Caco-2 (cell line): ENCODE results near the gene GRAMD2B. TPM values are rescaled to one million over a fixed set of nuclear protein-coding genes. Genes with fewer than 3 reads are reported as not detected.

Experiments
- BruUV-seq: library from RNA; stranded (reverse); fragments of 400-500 nt; replicated peaks from 2 replicates; lab custom pipeline; 2021; lab: Mats Ljungman, UMichigan
- CTCF ChIA-PET: fragments of 300-600 bp; sonication (Branson Sonifier 250); formaldehyde crosslinking; loops from one replicate; lab custom pipeline; 2022; ENCODE audit warnings: antibody characterized with exemption; lab: Charles Lee
- POLR2A ChIA-PET: fragments of 300-600 bp; sonication (Branson Sonifier 250); formaldehyde crosslinking; loops from one replicate; lab custom pipeline; 2022; ENCODE audit warnings: antibody characterized with exemption; lab: Charles Lee
- DNase-seq, 2 experiments: peaks; one replicate each; pipeline versions ENCODE4 v3.0.0 to v3.0.0-alpha.2; 2020 to 2022
- H3K27me3 ChIP-seq: replicated peaks from 2 replicates; pipeline ENCODE4 v1.6.0; 2011; ENCODE audit warnings: low read length; ENCODE audit not compliant: control insufficient read depth, insufficient read depth
- H3K36me3 ChIP-seq: 2 replicates; pipeline ENCODE4 v1.5.1; 2011; ENCODE audit warnings: low read length; ENCODE audit not compliant: control insufficient read depth, insufficient read depth
- H3K4me1 ChIP-seq: fragments of 250-450 bp; sonication (Bioruptor Pico); 2 replicates; pipeline ENCODE4 v1.5.1; 2020; ENCODE audit warnings: mild to moderate bottlenecking
- H3K4me3 ChIP-seq: 2 replicates; pipeline ENCODE4 v1.5.1; 2011; ENCODE audit warnings: low read depth, mild to moderate bottlenecking, control low read depth, low read length
- H3K9me3 ChIP-seq: fragments of 250-450 bp; sonication (Bioruptor Pico); 2 replicates; pipeline ENCODE4 v1.5.1; 2020; ENCODE audit warnings: mild to moderate bottlenecking, moderate library complexity
- H3K27ac Mint-ChIP-seq: one replicate; pipeline ENCODE4 v1.8.0; 2022; ENCODE audit warnings: mixed read lengths; ENCODE audit not compliant: unreplicated experiment
- H3K27me3 Mint-ChIP-seq: one replicate; pipeline ENCODE4 v1.8.0; 2022; ENCODE audit warnings: mixed read lengths; ENCODE audit not compliant: insufficient read depth, unreplicated experiment
- H3K36me3 Mint-ChIP-seq: one replicate; pipeline ENCODE4 v1.8.0; 2022; ENCODE audit warnings: mild to moderate bottlenecking, mixed read lengths; ENCODE audit not compliant: insufficient read depth, unreplicated experiment
- H3K4me1 Mint-ChIP-seq: one replicate; pipeline ENCODE4 v1.8.0; 2022; ENCODE audit warnings: low read depth, mixed read lengths; ENCODE audit not compliant: unreplicated experiment
- H3K4me3 Mint-ChIP-seq: one replicate; pipeline ENCODE4 v1.8.0; 2022; ENCODE audit warnings: mild to moderate bottlenecking, moderate library complexity, mixed read lengths; ENCODE audit not compliant: unreplicated experiment
- H3K9me3 Mint-ChIP-seq: one replicate; pipeline ENCODE4 v1.8.0; 2022; ENCODE audit warnings: mixed read lengths; ENCODE audit not compliant: unreplicated experiment
- CTCF ChIP-seq, 2 experiments: fragments of 200-600 bp in 1 of 2; IDR thresholded peaks; 1 replicate in 1 of 2; 2 replicates in 1 of 2; pipeline versions ENCODE4 v1.5.1 to v1.8.0; 2011 to 2022; ENCODE audit warnings: antibody characterized with exemption in 1 of 2, control low read depth in 1 of 2, inconsistent platforms in 1 of 2, low read depth in 1 of 2, low read length in 1 of 2, mild to moderate bottlenecking in 1 of 2, moderate library complexity in 1 of 2; ENCODE audit not compliant: insufficient read depth in 1 of 2, severe bottlenecking in 1 of 2, unreplicated experiment in 1 of 2
- intact Hi-C: fragments of 100-400 bp; cut with micrococcal nuclease; formaldehyde crosslinking; loops from one replicate; pipeline ENCODE4 v1.10.0; 2022; ENCODE audit not compliant: unreplicated experiment
- total RNA-seq: library from RNA; stranded (reverse); gene quantifications from 2 replicates; pipeline ENCODE4 v1.2.3, GENCODE V29; 2022

Gene GRAMD2B
- total RNA-seq, 1 experiment from 2014 or later, result 3.0 TPM

GRCh38 chr5:126454081-126454480, 30.9 kb downstream of the GRAMD2B start:
- no peaks in the 10 kb centered on the region; the same call in 1 of the 2 replicates for H3K36me3 ChIP-seq
- Mint-ChIP-seq H3K4me3 (no peak overlapping the region), H3K27ac (no peak overlapping the region), H3K9me3 (no peaks in the 10 kb centered on the region), H3K4me1 (peaks cover 10% of the 10 kb centered on the region), H3K36me3 (no peaks in the 10 kb centered on the region), H3K27me3 (no peaks in the 10 kb centered on the region)
- no peak overlapping the region for H3K4me3 ChIP-seq
- TF ChIP-seq CTCF (IDR thresholded peaks at IDR 0.05; ENCODE audit: insufficient read depth in 1 of 2, low read depth in 1 of 2, low read length in 1 of 2, severe bottlenecking in 1 of 2, unreplicated experiment in 1 of 2), result no peak
- DNase-seq, result no peak
- intact Hi-C loops, result no loop called here
- no peaks in the 10 kb centered on the region for H3K9me3 ChIP-seq
- BruUV-seq, result no TSS peak
- H3K27me3 ChIP-seq, result no peaks in the 10 kb centered on the region
- CTCF ChIA-PET, result no interaction called here
- POLR2A ChIA-PET, result no interaction called here
- no peaks in the 10 kb centered on the region for H3K4me1 ChIP-seq

- H3K4me3 ChIP-seq, result no peak overlapping the region
- peaks cover 10% of the 10 kb centered on the region for H3K4me1 Mint-ChIP-seq
- no peaks in the 10 kb centered on the region for H3K4me1 ChIP-seq
- no peaks in the 10 kb centered on the region; the same call in 1 of the 2 replicates for H3K36me3 ChIP-seq
- no peaks in the 10 kb centered on the region for H3K9me3 Mint-ChIP-seq
- H3K4me3 Mint-ChIP-seq, result no peak overlapping the region
- CTCF ChIA-PET, result no interaction called here
- no peaks in the 10 kb centered on the region for H3K27me3 ChIP-seq
- no peaks in the 10 kb centered on the region for H3K27me3 Mint-ChIP-seq
- no peaks in the 10 kb centered on the region for H3K36me3 Mint-ChIP-seq
- POLR2A ChIA-PET, result no interaction called here
- no TSS peak for BruUV-seq
- no peak for DNase-seq
- H3K27ac Mint-ChIP-seq, result no peak overlapping the region
- H3K9me3 ChIP-seq, result no peaks in the 10 kb centered on the region
- no peak for TF ChIP-seq CTCF (IDR thresholded peaks at IDR 0.05; ENCODE audit: insufficient read depth in 1 of 2, low read depth in 1 of 2, low read length in 1 of 2, severe bottlenecking in 1 of 2, unreplicated experiment in 1 of 2)
- intact Hi-C loops, result no loop called here
Observed at GRCh38 chr5:126454535-126454934, 31.3 kb downstream of the GRAMD2B start.

- TF ChIP-seq CTCF (IDR thresholded peaks at IDR 0.05; ENCODE audit: insufficient read depth in 1 of 2, low read depth in 1 of 2, low read length in 1 of 2, severe bottlenecking in 1 of 2, unreplicated experiment in 1 of 2), result no peak
- Mint-ChIP-seq H3K36me3 (no peaks in the 10 kb centered on the region), H3K27ac (no peak overlapping the region), H3K27me3 (no peaks in the 10 kb centered on the region), H3K4me1 (peaks cover 10% of the 10 kb centered on the region), H3K4me3 (no peak overlapping the region), H3K9me3 (no peaks in the 10 kb centered on the region)
- ChIA-PET CTCF (no interaction called here), POLR2A (interaction anchor here (0.5 kb wide), 1 partner anchor 9 kb away, joined by 4 read pairs; no protein-coding TSS in a partner anchor)
- no peak overlapping the region for H3K4me3 ChIP-seq
- intact Hi-C loops, result no loop called here
- no peaks in the 10 kb centered on the region for H3K27me3 ChIP-seq
- BruUV-seq, result no TSS peak
- no peak for DNase-seq
- H3K9me3 ChIP-seq, result no peaks in the 10 kb centered on the region
- no peaks in the 10 kb centered on the region; the same call in 1 of the 2 replicates for H3K36me3 ChIP-seq
- no peaks in the 10 kb centered on the region for H3K4me1 ChIP-seq
Observed at GRCh38 chr5:126455264-126455663, 32.1 kb downstream of the GRAMD2B start.
